Epithelial cell of prostate (primary cell): ENCODE results near the gene DHRS2.
"Not testable (repeated sequence)": the region's sequence is repeated elsewhere in the genome, so short reads cannot be mapped to it uniquely, and the experiment has no call there.

Source experiments
- DNase-seq: peaks from one replicate; pipeline ENCODE4 v3.0.0-alpha.2; 2011; ENCODE audit warnings: low read depth, low spot score
- H3K27ac ChIP-seq: fragments of 450-650 bp; 2 replicates; pipeline ENCODE4 v1.5.1; 2017; ENCODE audit warnings: mild to moderate bottlenecking

DHRS2 gene

GRCh38 chr14:23631702-23632460 lies 4.3 kb upstream of the DHRS2 start:
- DNase-seq = peak; percentile 85
- H3K27ac ChIP-seq = no peak overlapping the region

GRCh38 chr14:23632461-23633159 lies 3.6 kb upstream of the DHRS2 start:
- no peak for DNase-seq
- H3K27ac ChIP-seq = no peak overlapping the region

- no peak for DNase-seq
- H3K27ac ChIP-seq = no peak overlapping the region
These were observed 2.9 kb upstream of the DHRS2 start for GRCh38 chr14:23633160-23633701.

GRCh38 chr14:23634698-23635412 lies 1.3 kb upstream of the DHRS2 start:
- H3K27ac ChIP-seq, DNase-seq: not testable (repeated sequence)

- H3K27ac ChIP-seq = not testable (repeated sequence)
These were observed 1.1 kb downstream of the DHRS2 start for GRCh38 chr14:23637312-23637654.

GRCh38 chr14:23637655-23638413 lies 1.7 kb downstream of the DHRS2 start:
- not testable (repeated sequence) for DNase-seq, H3K27ac ChIP-seq

More at GRCh38 chr14:23637312-23637654, 1.1 kb downstream of the DHRS2 start:
- not testable (repeated sequence) for DNase-seq

GRCh38 chr14:23638414-23639047 lies 2.4 kb downstream of the DHRS2 start:
- no peak overlapping the region for H3K27ac ChIP-seq
- DNase-seq = no peak

GRCh38 chr14:23639048-23639890 lies 3.1 kb downstream of the DHRS2 start:
- H3K27ac ChIP-seq = no peak overlapping the region

GRCh38 chr14:23639891-23640523 lies 3.8 kb downstream of the DHRS2 start:
- H3K27ac ChIP-seq = no peak overlapping the region
- DNase-seq = no peak

More at GRCh38 chr14:23639048-23639890, 3.1 kb downstream of the DHRS2 start:
- DNase-seq = no peak

GRCh38 chr14:23640524-23641141 lies 4.5 kb downstream of the DHRS2 start:
- no peak overlapping the region for H3K27ac ChIP-seq
- no peak for DNase-seq

GRCh38 chr14:23641180-23641914 lies 5.2 kb downstream of the DHRS2 start:
- DNase-seq = no peak
- H3K27ac ChIP-seq = no peak overlapping the region

- no peak for DNase-seq
- H3K27ac ChIP-seq = no peak overlapping the region
These were observed 5.9 kb downstream of the DHRS2 start for GRCh38 chr14:23641915-23642588.

- H3K27ac ChIP-seq = no peak overlapping the region
- no peak for DNase-seq
These were observed 7.5 kb downstream of the DHRS2 start for GRCh38 chr14:23643533-23644194.

- DNase-seq = no peak
- no peak overlapping the region for H3K27ac ChIP-seq
These were observed 8.2 kb downstream of the DHRS2 start for GRCh38 chr14:23644195-23644918.

- no peak overlapping the region for H3K27ac ChIP-seq
- DNase-seq = no peak
These were observed 8.8 kb downstream of the DHRS2 start for GRCh38 chr14:23644919-23645336.

GRCh38 chr14:23645504-23645811 lies 9.3 kb downstream of the DHRS2 start:
- no peak for DNase-seq
- H3K27ac ChIP-seq = no peak overlapping the region
